ENCODE measurements around the gene GCSH. TPM values are rescaled to one million over a fixed set of nuclear protein-coding genes. Genes with fewer than 3 reads are reported as not detected.
A peak's percentile ranks its signal among the peaks of the same experiment; 100 is the strongest.

Gene GCSH
- polyA plus RNA-seq (ENCODE audit: insufficient read length in 12 of 12): 10 to 100 TPM in 11 of 12 donors, not detected in 1; 40.2 to 79.5 (median 65.9) TPM
- long read RNA-seq, donor 1, transcript GCSH-201 (5 exons, 1,597 nt): major isoform, 29 of 32 reads
- long read RNA-seq, donor 1, partial matches to known transcripts: 0 of 32 reads
- long read RNA-seq, donor 1, other reads (novel, unspliced or antisense): 0 of 32 reads
- long read RNA-seq, donor 2, transcript GCSH-201 (5 exons, 1,597 nt): major isoform, 37 of 39 reads
- long read RNA-seq, donor 2, partial matches to known transcripts: 0 of 39 reads
- long read RNA-seq, donor 2, other reads (novel, unspliced or antisense): 0 of 39 reads
- long read RNA-seq, donor 3, transcript GCSH-201 (5 exons, 1,597 nt): major isoform, 11 of 12 reads
- long read RNA-seq, donor 3, partial matches to known transcripts: 0 of 12 reads
- long read RNA-seq, donor 3, other reads (novel, unspliced or antisense): 0 of 12 reads
- long read RNA-seq, donor 4, transcript GCSH-201 (5 exons, 1,597 nt): major isoform, 11 of 11 reads
- long read RNA-seq, donor 4, partial matches to known transcripts: 0 of 11 reads
- long read RNA-seq, donor 4, other reads (novel, unspliced or antisense): 0 of 11 reads
- long read RNA-seq, donor 5, transcript GCSH-201 (5 exons, 1,597 nt): major isoform, 29 of 32 reads
- long read RNA-seq, donor 5, partial matches to known transcripts: 0 of 32 reads
- long read RNA-seq, donor 5, other reads (novel, unspliced or antisense): 0 of 32 reads
- long read RNA-seq, donor 6, transcript GCSH-201 (5 exons, 1,597 nt): major isoform, 16 of 16 reads
- long read RNA-seq, donor 6, partial matches to known transcripts: 0 of 16 reads
- long read RNA-seq, donor 6, other reads (novel, unspliced or antisense): 0 of 16 reads
- long read RNA-seq, donor 7, transcript GCSH-201 (5 exons, 1,597 nt): major isoform, 14 of 15 reads
- long read RNA-seq, donor 7, partial matches to known transcripts: 0 of 15 reads
- long read RNA-seq, donor 7, other reads (novel, unspliced or antisense): 0 of 15 reads
- long read RNA-seq, donor 8, transcript GCSH-201 (5 exons, 1,597 nt): major isoform, 21 of 25 reads
- long read RNA-seq, donor 8, partial matches to known transcripts: 0 of 25 reads
- long read RNA-seq, donor 8, other reads (novel, unspliced or antisense): 0 of 25 reads
- long read RNA-seq, donor 9, transcript GCSH-201 (5 exons, 1,597 nt): major isoform, 15 of 15 reads
- long read RNA-seq, donor 9, partial matches to known transcripts: 0 of 15 reads
- long read RNA-seq, donor 9, other reads (novel, unspliced or antisense): 0 of 15 reads
- long read RNA-seq, donor 10, transcript GCSH-201 (5 exons, 1,597 nt): major isoform, 17 of 17 reads
- long read RNA-seq, donor 10, partial matches to known transcripts: 0 of 17 reads
- long read RNA-seq, donor 10, other reads (novel, unspliced or antisense): 0 of 17 reads
- long read RNA-seq, donor 11, transcript GCSH-201 (5 exons, 1,597 nt): major isoform, 21 of 22 reads
- long read RNA-seq, donor 11, partial matches to known transcripts: 0 of 22 reads
- long read RNA-seq, donor 11, other reads (novel, unspliced or antisense): 0 of 22 reads

- peak; percentile 99 for DNase-seq
Observed at GRCh38 chr16:81095953-81096714, at the start of gene GCSH. GCSH (minus strand) TSS chr16:81096395; CDS start chr16:81096278, 117 bp downstream.

GRCh38 chr16:81143921-81144471 is 47.8 kb upstream of the GCSH start:
- DNase-seq: no peak

- no peak for DNase-seq
Observed at GRCh38 chr16:81142864-81143263, 46.7 kb upstream of the GCSH start.

- no peak for DNase-seq
Observed at GRCh38 chr16:81140930-81141780, 45.0 kb upstream of the GCSH start.

- no peak for DNase-seq
Observed at GRCh38 chr16:81138831-81139557, 42.8 kb upstream of the GCSH start.

GRCh38 chr16:81137754-81138153 is 41.6 kb upstream of the GCSH start:
- no peak for DNase-seq

GRCh38 chr16:81136390-81137335 is 40.5 kb upstream of the GCSH start:
- DNase-seq: peak; percentile 24

GRCh38 chr16:81130126-81130525 is 33.9 kb upstream of the GCSH start:
- no peak for DNase-seq

- no peak for DNase-seq
Observed at GRCh38 chr16:81128726-81129524, 32.7 kb upstream of the GCSH start.

- DNase-seq: no peak
Observed at GRCh38 chr16:81127051-81127450, 30.9 kb upstream of the GCSH start.

- DNase-seq: no peak
Observed at GRCh38 chr16:81123092-81123852, 27.1 kb upstream of the GCSH start.

GRCh38 chr16:81121474-81121990 is 25.3 kb upstream of the GCSH start:
- no peak for DNase-seq

- DNase-seq: no peak
Observed at GRCh38 chr16:81117436-81117835, 21.2 kb upstream of the GCSH start.

- no peak for DNase-seq
Observed at GRCh38 chr16:81116285-81116684, 20.1 kb upstream of the GCSH start.

- DNase-seq: no peak
Observed at GRCh38 chr16:81112453-81112852, 16.3 kb upstream of the GCSH start.

Data from muscle of arm (tissue), 14 donors.